ENCODE results near the gene MAU2. TPM values are rescaled to one million over a fixed set of nuclear protein-coding genes. Genes with fewer than 3 reads are reported as not detected.

The MAU2 gene
- total and polyA plus RNA-seq, 2 of the 8 experiments (the other 6 are each of a cell fraction or from before 2014, with no cell fraction given): 32.0 to 40.8 TPM

GRCh38 chr19:19403373-19403901 is 82.8 kb downstream of the MAU2 start:
- Histone ChIP-seq H3K79me1 (ENCODE audit: low read depth, low read length) (peaks cover 6% of the 10 kb centered on the region; the same call in 1 of the 2 replicates), H3K18ac (ENCODE audit: extremely low read depth, low read length) (no peak overlapping the region), H4K5ac (ENCODE audit: insufficient read length, low read depth, low read length) (no peak overlapping the region), H2AFZ (ENCODE audit: low read length) (no peak overlapping the region), H3K4me3 (ENCODE audit: extremely low read depth in 1 of 4, insufficient read depth in 2 of 4, low read depth in 3 of 4, low read length in 4 of 4) (no peak overlapping the region), H2AK5ac (ENCODE audit: low read depth, low read length) (no peak overlapping the region), H3K4me2 (ENCODE audit: insufficient read depth in 1 of 2, low read depth in 2 of 2, low read length in 2 of 2) (no peak overlapping the region), H4K20me1 (replicated peaks in 1 of 2; ENCODE audit: control insufficient read depth in 1 of 2, insufficient read depth in 2 of 2, low read length in 2 of 2) (peaks cover 17 to 18% of the 10 kb centered on the region in 2 experiments), H4K8ac (ENCODE audit: extremely low read depth, insufficient read depth, low read length) (0 out of 2 replicates have a peak overlapping the region, but pooled peaks have one; percentile 76), H2BK20ac (ENCODE audit: low read length) (no peak overlapping the region), H4K91ac (replicated peaks; ENCODE audit: insufficient read length, low read length) (no peak overlapping the region), H3K9me3 (ENCODE audit: insufficient read depth in 2 of 2, low read depth in 1 of 2, low read length in 1 of 2) (no peaks in the 10 kb centered on the region), H3K23me2 (ENCODE audit: low read depth, low read length) (peaks cover 7% of the 10 kb centered on the region), H2BK5ac (ENCODE audit: low read depth, low read length) (no peak overlapping the region), H2BK120ac (replicated peaks; ENCODE audit: low read depth, low read length) (no peak overlapping the region), H2BK12ac (ENCODE audit: low read depth, low read length) (no peak overlapping the region), H3K4ac (replicated peaks; ENCODE audit: insufficient read length, low read depth, low read length) (no peak overlapping the region), H3K56ac (replicated peaks; ENCODE audit: insufficient read length, low read depth, low read length) (no peak overlapping the region), H3K23ac (ENCODE audit: insufficient read length) (no peak overlapping the region), H3K27me3 (replicated peaks in 1 of 4; ENCODE audit: control insufficient read depth in 3 of 4, extremely low read depth in 1 of 4, insufficient read depth in 3 of 4, low read length in 3 of 4) (no peaks in the 10 kb centered on the region), H2BK15ac (ENCODE audit: low read length) (no peak overlapping the region), H3K4me1 (replicated peaks in 1 of 4; ENCODE audit: control insufficient read depth in 3 of 4, insufficient read depth in 4 of 4, low read length in 3 of 4) (peaks cover 3 to 11% (median 10%) of the 10 kb centered on the region in 4 experiments; a peak in 6 of 7 replicates), H3K36me3 (ENCODE audit: control insufficient read depth in 2 of 4, insufficient read depth in 4 of 4, low read length in 3 of 4) (no peaks in the 10 kb centered on the region), H3K79me2 (ENCODE audit: control insufficient read depth in 1 of 2, insufficient read depth in 2 of 2, low read length in 2 of 2) (peaks cover 18 to 28% of the 10 kb centered on the region in 2 experiments), H3K9ac (replicated peaks in 1 of 4; ENCODE audit: extremely low read depth in 1 of 4, low read depth in 3 of 4, low read length in 3 of 4) (no peak overlapping the region), H3K14ac (ENCODE audit: insufficient read length) (no peak overlapping the region), H3K27ac (ENCODE audit: low read depth, low read length) (no peak overlapping the region)
- no peak for DNase-seq (ENCODE audit: low read depth in 1 of 2, low spot score in 2 of 2)
- WGBS, 2 experiments (ENCODE audit: extremely low coverage in 1 of 2, insufficient coverage in 1 of 2, insufficient read length in 1 of 2, insufficient replicate concordance in 2 of 2, low coverage in 1 of 2, low lambda C conversion rate in 2 of 2, missing lambda C conversion rate in 1 of 2): 91% methylated on average over 5 of the region's 5 CpGs; no CpG with 5 or more reads in 1 of the 2 experiments
- ChIA-PET POLR2A (ENCODE audit: partially characterized antibody) (interaction anchor here (0.7 to 4.8 kb wide), 3 partner anchors 8 to 36 kb away, joined by 3 to 63 read pairs (median 13); no protein-coding TSS in a partner anchor), CTCF (ENCODE audit: partially characterized antibody) (interaction anchor here (0.7 to 4.7 kb wide), 5 partner anchors 8 to 86 kb away, joined by 3 to 29 read pairs (median 4); no protein-coding TSS in a partner anchor)
- TF ChIP-seq KDM5A (IDR thresholded peaks at IDR 0.05; ENCODE audit: low read length) (no peak), KDM4A (IDR thresholded peaks at IDR 0.05; ENCODE audit: low read depth, low read length, severe bottlenecking) (no peak), JUN (IDR thresholded peaks at IDR 0.05; ENCODE audit: low read depth, low read length) (no peak), TAF7 (optimal IDR thresholded peaks at IDR 0.05; ENCODE audit: borderline replicate concordance, low read depth, low read length) (no peak)
- no peak for FAIRE-seq
